IPS-20b (cell line): Measurements from ENCODE around the gene DCST1.

ENCODE experiments used
- H3K27ac ChIP-seq: one replicate; pipeline ENCODE4 v1.5.1; 2013; ENCODE audit warnings: low read length
- H3K27me3 ChIP-seq: 2 replicates; pipeline ENCODE4 v1.6.1; 2013; ENCODE audit warnings: mild to moderate bottlenecking, low read length, inconsistent platforms; ENCODE audit not compliant: insufficient read depth
- H3K36me3 ChIP-seq: 2 replicates; pipeline ENCODE4 v1.6.1; 2013; ENCODE audit warnings: low read depth, mild to moderate bottlenecking, inconsistent platforms, low read length, moderate library complexity; ENCODE audit not compliant: insufficient read depth
- H3K4me1 ChIP-seq: 2 replicates; pipeline ENCODE4 v1.6.1; 2013; ENCODE audit warnings: mild to moderate bottlenecking, control low read depth, inconsistent platforms, low read length, moderate library complexity; ENCODE audit not compliant: insufficient read depth
- H3K4me3 ChIP-seq: 2 replicates; pipeline ENCODE4 v1.5.1; 2013; ENCODE audit warnings: mild to moderate bottlenecking, low read length, inconsistent platforms
- H3K9ac ChIP-seq: 2 replicates; pipeline ENCODE4 v1.6.1; 2013; ENCODE audit warnings: low read depth, mild to moderate bottlenecking, inconsistent platforms, low read length, moderate library complexity
- H3K9me3 ChIP-seq: 2 replicates; pipeline ENCODE4 v1.6.1; 2013; ENCODE audit warnings: mild to moderate bottlenecking, low read depth, low read length, inconsistent platforms; ENCODE audit not compliant: insufficient read depth

Gene DCST1

GRCh38 chr1:155073377-155074242 lies 40.0 kb downstream of the DCST1 start:
- peaks cover 64% of the 10 kb centered on the region for H3K27me3 ChIP-seq
- H3K9ac ChIP-seq: no peak overlapping the region
- H3K27ac ChIP-seq: no peak overlapping the region

GRCh38 chr1:155075535-155075934 lies 41.9 kb downstream of the DCST1 start:
- peaks cover 21% of the 10 kb centered on the region for H3K4me1 ChIP-seq
- H3K36me3 ChIP-seq: no peaks in the 10 kb centered on the region
- H3K9ac ChIP-seq: no peak overlapping the region
- no peak overlapping the region for H3K27ac ChIP-seq
- peaks cover 80% of the 10 kb centered on the region for H3K27me3 ChIP-seq
- no peak overlapping the region for H3K4me3 ChIP-seq
- no peaks in the 10 kb centered on the region for H3K9me3 ChIP-seq

More at GRCh38 chr1:155073377-155074242, 40.0 kb downstream of the DCST1 start:
- H3K4me1 ChIP-seq: peaks cover 21% of the 10 kb centered on the region
- no peaks in the 10 kb centered on the region for H3K9me3 ChIP-seq
- H3K4me3 ChIP-seq: no peak overlapping the region
- H3K36me3 ChIP-seq: peaks cover 9% of the 10 kb centered on the region

GRCh38 chr1:155076371-155076770 lies 42.7 kb downstream of the DCST1 start:
- no peak overlapping the region for H3K9ac ChIP-seq
- H3K27me3 ChIP-seq: peaks cover 82% of the 10 kb centered on the region
- H3K9me3 ChIP-seq: no peaks in the 10 kb centered on the region
- no peaks in the 10 kb centered on the region for H3K36me3 ChIP-seq
- peaks cover 23% of the 10 kb centered on the region for H3K4me1 ChIP-seq
- H3K27ac ChIP-seq: no peak overlapping the region
- H3K4me3 ChIP-seq: no peak overlapping the region

- Histone ChIP-seq H3K4me1 (peaks cover 20% of the 10 kb centered on the region), H3K27ac (no peak overlapping the region), H3K36me3 (no peaks in the 10 kb centered on the region), H3K27me3 (peaks cover 82% of the 10 kb centered on the region), H3K4me3 (no peak overlapping the region), H3K9me3 (no peaks in the 10 kb centered on the region), H3K9ac (no peak overlapping the region)
Observed at GRCh38 chr1:155077346-155077745, 43.7 kb downstream of the DCST1 start.

- H3K27me3 ChIP-seq: peaks cover 82% of the 10 kb centered on the region
- no peaks in the 10 kb centered on the region for H3K36me3 ChIP-seq
- H3K9ac ChIP-seq: 0 out of 2 replicates have a peak overlapping the region, but pooled peaks have one; percentile 37
- peak overlapping the region; percentile 67; the same call in 1 of the 2 replicates for H3K4me3 ChIP-seq
- H3K4me1 ChIP-seq: peaks cover 14% of the 10 kb centered on the region
- H3K9me3 ChIP-seq: no peaks in the 10 kb centered on the region
- no peak overlapping the region for H3K27ac ChIP-seq
Observed at GRCh38 chr1:155077758-155078445, 44.3 kb downstream of the DCST1 start.

GRCh38 chr1:155078469-155079209 lies 45.0 kb downstream of the DCST1 start, which contains the start of gene EFNA3:
EFNA3 (plus strand) TSS chr1:155078837; CDS start chr1:155078942, 105 bp downstream.
- Histone ChIP-seq H3K9ac (peak within 1 kb of the TSS; percentile 37; the same call in 1 of the 2 replicates), H3K27ac (no peak within 1 kb of the TSS), H3K36me3 (no peaks in the 10 kb centered on the region), H3K27me3 (peaks cover 82% of the 10 kb centered on the region), H3K4me1 (peaks cover 12% of the 10 kb centered on the region), H3K4me3 (peak within 1 kb of the TSS; percentile 67), H3K9me3 (no peaks in the 10 kb centered on the region)

GRCh38 chr1:155079210-155079486 lies 45.5 kb downstream of the DCST1 start:
- no peak overlapping the region for H3K27ac ChIP-seq
- peak overlapping the region; percentile 67 for H3K4me3 ChIP-seq
- H3K4me1 ChIP-seq: peaks cover 12% of the 10 kb centered on the region
- peak overlapping the region; percentile 27; the same call in 1 of the 2 replicates for H3K9ac ChIP-seq
- no peaks in the 10 kb centered on the region for H3K9me3 ChIP-seq
- H3K36me3 ChIP-seq: no peaks in the 10 kb centered on the region
- peaks cover 87% of the 10 kb centered on the region for H3K27me3 ChIP-seq

- peak overlapping the region; percentile 67 for H3K4me3 ChIP-seq
- H3K27me3 ChIP-seq: peaks cover 87% of the 10 kb centered on the region
- no peaks in the 10 kb centered on the region for H3K9me3 ChIP-seq
- peaks cover 12% of the 10 kb centered on the region for H3K4me1 ChIP-seq
- peak overlapping the region; percentile 27; the same call in 1 of the 2 replicates for H3K9ac ChIP-seq
- no peaks in the 10 kb centered on the region for H3K36me3 ChIP-seq
- H3K27ac ChIP-seq: no peak overlapping the region
Observed at GRCh38 chr1:155079487-155080311, 46.1 kb downstream of the DCST1 start.

GRCh38 chr1:155080312-155081228 lies 46.9 kb downstream of the DCST1 start:
- Histone ChIP-seq H3K4me3 (peak overlapping the region; percentile 67; the same call in 1 of the 2 replicates), H3K27ac (no peak overlapping the region), H3K9me3 (no peaks in the 10 kb centered on the region), H3K9ac (peak overlapping the region; percentile 51; the same call in 1 of the 2 replicates), H3K4me1 (peaks cover 12% of the 10 kb centered on the region), H3K27me3 (peaks cover 80% of the 10 kb centered on the region), H3K36me3 (no peaks in the 10 kb centered on the region)
